Uterus (tissue), 2 donors: Measurements from ENCODE around the gene SLC8A2.

Source experiments
- POLR2A ChIP-seq, 2 donors: fragments of 450-650 bp; IDR thresholded peaks; one replicate each; pipeline ENCODE4 v1.6.1; 2016; ENCODE audit warnings: antibody characterized with exemption in 2 of 2, mild to moderate bottlenecking in 1 of 2, moderate library complexity in 1 of 2
- TF ChIP-seq, protein P1 (sequence below), 4 experiments: fragments of 200-600 bp in 2 of 4; fragments of 450-650 bp in 2 of 4; sonication (generic) in 2 of 4; IDR thresholded peaks; one replicate each; pipeline ENCODE4 v1.5.1; 2016 to 2019; ENCODE audit warnings: antibody characterized with exemption in 4 of 4, mild to moderate bottlenecking in 2 of 4, moderate library complexity in 1 of 4

DNA sequence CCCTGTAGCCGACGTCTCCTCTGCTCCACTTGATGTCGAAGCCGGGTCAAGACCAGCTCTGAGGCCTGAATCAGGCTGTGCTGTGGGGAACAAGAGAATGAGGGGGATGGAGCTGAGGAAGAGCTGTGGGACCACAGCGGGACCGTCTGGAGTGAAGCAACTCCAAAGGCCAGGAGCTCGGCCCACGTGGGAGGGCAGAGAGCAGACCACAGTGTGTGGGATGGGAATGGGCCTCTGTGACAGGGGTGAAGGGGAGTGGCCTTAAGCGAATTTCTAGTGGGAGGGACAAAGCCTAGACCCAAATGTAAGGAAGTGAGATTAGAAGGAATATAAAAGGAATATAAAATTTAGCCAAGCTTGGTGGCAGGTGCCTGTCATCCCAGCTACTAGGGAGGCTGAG, 3.8 kb upstream of the SLC8A2 start:
- TF ChIP-seq POLR2A (IDR thresholded peaks at IDR 0.05), result no peak
- TF ChIP-seq, protein P1, sequence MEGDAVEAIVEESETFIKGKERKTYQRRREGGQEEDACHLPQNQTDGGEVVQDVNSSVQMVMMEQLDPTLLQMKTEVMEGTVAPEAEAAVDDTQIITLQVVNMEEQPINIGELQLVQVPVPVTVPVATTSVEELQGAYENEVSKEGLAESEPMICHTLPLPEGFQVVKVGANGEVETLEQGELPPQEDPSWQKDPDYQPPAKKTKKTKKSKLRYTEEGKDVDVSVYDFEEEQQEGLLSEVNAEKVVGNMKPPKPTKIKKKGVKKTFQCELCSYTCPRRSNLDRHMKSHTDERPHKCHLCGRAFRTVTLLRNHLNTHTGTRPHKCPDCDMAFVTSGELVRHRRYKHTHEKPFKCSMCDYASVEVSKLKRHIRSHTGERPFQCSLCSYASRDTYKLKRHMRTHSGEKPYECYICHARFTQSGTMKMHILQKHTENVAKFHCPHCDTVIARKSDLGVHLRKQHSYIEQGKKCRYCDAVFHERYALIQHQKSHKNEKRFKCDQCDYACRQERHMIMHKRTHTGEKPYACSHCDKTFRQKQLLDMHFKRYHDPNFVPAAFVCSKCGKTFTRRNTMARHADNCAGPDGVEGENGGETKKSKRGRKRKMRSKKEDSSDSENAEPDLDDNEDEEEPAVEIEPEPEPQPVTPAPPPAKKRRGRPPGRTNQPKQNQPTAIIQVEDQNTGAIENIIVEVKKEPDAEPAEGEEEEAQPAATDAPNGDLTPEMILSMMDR (IDR thresholded peaks at IDR 0.05), result no peak
